Measurements from ENCODE around the gene PAX5.
"Not testable (repeated sequence)": the region's sequence is repeated elsewhere in the genome, so short reads cannot be mapped to it uniquely, and the experiment has no call there.

Gene PAX5

DNA sequence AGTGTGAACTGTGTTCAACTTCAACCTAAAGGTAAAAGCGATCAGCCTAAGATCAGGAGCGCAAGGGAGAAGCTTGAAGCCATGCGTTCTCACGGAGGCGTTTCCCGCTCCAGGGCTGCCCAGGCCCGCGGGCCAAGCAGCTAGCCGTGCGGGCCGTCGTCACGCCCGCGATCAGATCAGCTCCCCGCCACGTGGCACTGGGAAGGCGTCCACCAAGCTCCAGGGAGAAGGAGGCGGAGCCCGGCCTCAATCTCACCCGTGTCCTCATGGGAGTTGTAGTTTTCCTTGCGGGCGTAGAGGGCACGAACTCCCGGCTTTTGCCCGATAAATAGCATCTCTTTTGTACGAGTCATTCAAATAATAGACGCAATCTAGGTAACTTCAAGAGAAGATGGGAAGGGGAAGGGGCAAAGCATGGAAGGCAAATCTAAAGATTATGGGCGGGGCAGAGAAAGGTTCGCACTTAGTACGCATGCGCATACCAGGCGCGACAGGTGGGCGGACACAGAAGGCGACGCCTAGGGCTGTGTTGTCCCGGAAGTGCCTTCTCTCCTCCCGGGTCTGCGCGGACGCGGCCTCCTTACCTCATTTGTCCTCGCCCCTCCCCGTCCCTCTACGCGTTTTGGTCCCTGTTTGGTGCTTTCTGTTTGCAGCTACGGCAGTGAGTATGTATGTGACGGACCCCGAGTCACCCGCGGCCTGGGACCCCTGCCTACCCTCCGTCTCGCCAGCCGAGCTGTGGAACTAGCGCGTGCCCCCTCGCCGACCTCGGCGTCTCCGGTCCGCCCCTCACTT, 45.5 kb upstream of the PAX5 start:
- peak overlapping the region; percentile 99 for H3K4me3 ChIP-seq (ENCODE audit: low read length)
- H3K4me2 ChIP-seq (ENCODE audit: low read depth, low read length), result peak overlapping the region; percentile 67
- H3K36me3 ChIP-seq (replicated peaks; ENCODE audit: insufficient read depth, low read length), result no peaks in the 10 kb centered on the region
- H3K9me3 ChIP-seq (replicated peaks; ENCODE audit: insufficient read depth, low read length), result no peaks in the 10 kb centered on the region
- no peaks in the 10 kb centered on the region for H3K9me2 ChIP-seq (replicated peaks; ENCODE audit: insufficient read depth, low read length)
- no peaks in the 10 kb centered on the region for H3K27me3 ChIP-seq (replicated peaks; ENCODE audit: insufficient read depth, low read length)
- H4K20me1 ChIP-seq (ENCODE audit: insufficient read depth, low read length), result no peaks in the 10 kb centered on the region
- TF ChIP-seq EZH2phosphoT487 (IDR thresholded peaks at IDR 0.05; ENCODE audit: low read length) (no peak), EZH2 (optimal IDR thresholded peaks at IDR 0.05; ENCODE audit: low read depth, low read length) (no peak)
- TF ChIP-seq, protein P1, sequence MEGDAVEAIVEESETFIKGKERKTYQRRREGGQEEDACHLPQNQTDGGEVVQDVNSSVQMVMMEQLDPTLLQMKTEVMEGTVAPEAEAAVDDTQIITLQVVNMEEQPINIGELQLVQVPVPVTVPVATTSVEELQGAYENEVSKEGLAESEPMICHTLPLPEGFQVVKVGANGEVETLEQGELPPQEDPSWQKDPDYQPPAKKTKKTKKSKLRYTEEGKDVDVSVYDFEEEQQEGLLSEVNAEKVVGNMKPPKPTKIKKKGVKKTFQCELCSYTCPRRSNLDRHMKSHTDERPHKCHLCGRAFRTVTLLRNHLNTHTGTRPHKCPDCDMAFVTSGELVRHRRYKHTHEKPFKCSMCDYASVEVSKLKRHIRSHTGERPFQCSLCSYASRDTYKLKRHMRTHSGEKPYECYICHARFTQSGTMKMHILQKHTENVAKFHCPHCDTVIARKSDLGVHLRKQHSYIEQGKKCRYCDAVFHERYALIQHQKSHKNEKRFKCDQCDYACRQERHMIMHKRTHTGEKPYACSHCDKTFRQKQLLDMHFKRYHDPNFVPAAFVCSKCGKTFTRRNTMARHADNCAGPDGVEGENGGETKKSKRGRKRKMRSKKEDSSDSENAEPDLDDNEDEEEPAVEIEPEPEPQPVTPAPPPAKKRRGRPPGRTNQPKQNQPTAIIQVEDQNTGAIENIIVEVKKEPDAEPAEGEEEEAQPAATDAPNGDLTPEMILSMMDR (IDR thresholded peaks at IDR 0.05; ENCODE audit: low read length), result no peak
- H3K27ac ChIP-seq (ENCODE audit: low read length), result peak overlapping the region; percentile 43; the same call in 1 of the 2 replicates
- peak overlapping the region; percentile 89 for H3K9ac ChIP-seq (ENCODE audit: low read length)
- peaks cover 9% of the 10 kb centered on the region; the same call in 1 of the 2 replicates for H3K4me1 ChIP-seq (ENCODE audit: low read length)
- peaks cover 37% of the 10 kb centered on the region for H3K79me2 ChIP-seq (ENCODE audit: low read length)
- H3F3A ChIP-seq (ENCODE audit: insufficient read depth, low read length), result no peaks in the 10 kb centered on the region
- peak; percentile 94 for DNase-seq
- peak overlapping the region; percentile 99 for H2AFZ ChIP-seq (ENCODE audit: low read length)

DNA sequence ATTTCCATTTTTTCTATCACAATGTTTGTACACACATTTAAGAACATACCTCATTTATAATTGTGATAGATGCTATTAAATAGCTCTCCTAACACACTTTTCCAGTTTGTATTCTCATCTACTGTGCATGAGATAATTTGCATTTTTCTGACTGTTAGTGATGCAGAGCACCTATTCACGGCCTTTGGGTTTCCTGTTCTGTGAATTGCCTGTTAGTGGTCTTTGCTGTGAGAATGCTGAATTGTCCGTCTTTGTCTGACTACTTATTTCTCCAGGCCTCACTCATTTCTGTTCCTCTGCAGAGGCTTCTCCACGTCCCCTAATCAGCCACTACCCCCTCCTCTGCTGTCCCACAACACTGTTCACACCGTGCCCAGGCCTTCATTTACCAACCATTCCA, 40.7 kb upstream of the PAX5 start:
- not testable (repeated sequence) for H3F3A ChIP-seq (ENCODE audit: insufficient read depth, low read length); H3K9me2 ChIP-seq (replicated peaks; ENCODE audit: insufficient read depth, low read length); H3K27ac ChIP-seq (ENCODE audit: low read length); H3K9ac ChIP-seq (ENCODE audit: low read length); DNase-seq; H3K27me3 ChIP-seq (replicated peaks; ENCODE audit: insufficient read depth, low read length); H3K9me3 ChIP-seq (replicated peaks; ENCODE audit: insufficient read depth, low read length); H3K79me2 ChIP-seq (ENCODE audit: low read length); H3K4me3 ChIP-seq (ENCODE audit: low read length); H3K4me1 ChIP-seq (ENCODE audit: low read length); H3K4me2 ChIP-seq (ENCODE audit: low read depth, low read length); H4K20me1 ChIP-seq (ENCODE audit: insufficient read depth, low read length); H2AFZ ChIP-seq (ENCODE audit: low read length); H3K36me3 ChIP-seq (replicated peaks; ENCODE audit: insufficient read depth, low read length)

DNA sequence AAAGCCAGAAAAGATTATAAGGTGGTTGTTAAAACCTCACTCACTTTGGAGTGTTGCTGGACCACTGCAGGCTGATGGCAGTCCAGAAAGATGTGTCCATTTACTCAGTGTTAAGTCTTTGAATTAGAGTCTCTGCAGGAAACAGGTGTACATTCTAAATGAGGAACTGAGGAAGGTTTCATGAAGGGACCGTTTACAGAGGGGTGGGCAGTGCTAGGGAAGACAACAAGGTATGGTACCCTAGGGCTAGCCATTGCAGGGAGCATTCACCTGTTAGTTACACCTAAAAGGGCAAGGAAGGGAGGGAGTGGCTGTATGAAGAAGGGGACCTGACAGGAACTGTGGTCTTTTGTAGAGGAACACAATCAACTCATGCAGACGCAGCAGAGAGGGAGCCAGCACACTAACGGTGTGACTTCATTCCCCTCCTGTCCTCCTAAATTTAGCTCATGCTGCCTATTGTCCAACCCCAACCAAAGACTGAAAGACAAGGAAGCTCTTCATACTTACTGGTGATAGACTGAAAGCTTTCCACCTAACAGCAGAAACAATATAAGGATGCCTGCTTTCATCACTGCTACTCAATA, 32.2 kb upstream of the PAX5 start:
- Histone ChIP-seq H3K9me2 (replicated peaks; ENCODE audit: insufficient read depth, low read length) (no peaks in the 10 kb centered on the region), H3K4me1 (ENCODE audit: low read length) (0 out of 2 replicates have a peak, but pooled peaks cover 10% of the 10 kb centered on the region), H3K27ac (ENCODE audit: low read length) (no peak overlapping the region), H3K4me2 (ENCODE audit: low read depth, low read length) (peak overlapping the region; percentile 22; the same call in 1 of the 2 replicates), H4K20me1 (ENCODE audit: insufficient read depth, low read length) (no peaks in the 10 kb centered on the region), H2AFZ (ENCODE audit: low read length) (no peak overlapping the region), H3K9me3 (replicated peaks; ENCODE audit: insufficient read depth, low read length) (no peaks in the 10 kb centered on the region), H3K27me3 (replicated peaks; ENCODE audit: insufficient read depth, low read length) (no peaks in the 10 kb centered on the region), H3F3A (ENCODE audit: insufficient read depth, low read length) (no peaks in the 10 kb centered on the region), H3K9ac (ENCODE audit: low read length) (no peak overlapping the region), H3K79me2 (ENCODE audit: low read length) (no peaks in the 10 kb centered on the region), H3K36me3 (replicated peaks; ENCODE audit: insufficient read depth, low read length) (no peaks in the 10 kb centered on the region), H3K4me3 (ENCODE audit: low read length) (no peak overlapping the region)
- no peak for DNase-seq
- TF ChIP-seq EZH2phosphoT487 (IDR thresholded peaks at IDR 0.05; ENCODE audit: low read length) (no peak), EZH2 (optimal IDR thresholded peaks at IDR 0.05; ENCODE audit: low read depth, low read length) (no peak)
- TF ChIP-seq, protein P1 (IDR thresholded peaks at IDR 0.05; ENCODE audit: low read length), result no peak

DNA sequence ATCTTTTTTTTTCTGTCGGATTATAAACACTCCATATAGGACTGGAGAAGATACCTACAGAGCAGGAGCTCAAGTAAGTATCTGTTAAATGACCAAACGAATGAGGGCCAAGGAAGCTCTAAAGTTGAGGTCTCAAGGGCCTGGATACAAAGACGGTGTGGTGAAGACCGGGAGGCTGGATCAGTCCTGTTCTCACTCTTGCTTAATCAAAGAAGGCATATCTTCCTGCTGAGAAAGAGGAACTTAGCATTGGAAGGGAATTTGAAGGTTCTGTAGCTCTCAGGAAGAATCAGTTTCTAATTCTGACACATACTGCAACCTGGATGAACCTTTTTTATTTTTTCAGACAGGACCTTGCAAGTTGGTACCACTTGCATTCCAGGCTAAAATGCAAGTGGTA, 28.3 kb upstream of the PAX5 start:
- Histone ChIP-seq H3K4me3 (ENCODE audit: low read length) (no peak overlapping the region), H3K79me2 (ENCODE audit: low read length) (no peaks in the 10 kb centered on the region), H4K20me1 (ENCODE audit: insufficient read depth, low read length) (no peaks in the 10 kb centered on the region), H3K27ac (ENCODE audit: low read length) (no peak overlapping the region), H3F3A (ENCODE audit: insufficient read depth, low read length) (no peaks in the 10 kb centered on the region), H3K27me3 (replicated peaks; ENCODE audit: insufficient read depth, low read length) (no peaks in the 10 kb centered on the region), H3K9me2 (replicated peaks; ENCODE audit: insufficient read depth, low read length) (no peaks in the 10 kb centered on the region), H2AFZ (ENCODE audit: low read length) (no peak overlapping the region), H3K36me3 (replicated peaks; ENCODE audit: insufficient read depth, low read length) (no peaks in the 10 kb centered on the region), H3K4me1 (ENCODE audit: low read length) (0 out of 2 replicates have a peak, but pooled peaks cover 10% of the 10 kb centered on the region), H3K4me2 (ENCODE audit: low read depth, low read length) (no peak overlapping the region), H3K9me3 (replicated peaks; ENCODE audit: insufficient read depth, low read length) (no peaks in the 10 kb centered on the region), H3K9ac (ENCODE audit: low read length) (no peak overlapping the region)
- no peak for DNase-seq
- TF ChIP-seq EZH2 (optimal IDR thresholded peaks at IDR 0.05; ENCODE audit: low read depth, low read length) (no peak), EZH2phosphoT487 (IDR thresholded peaks at IDR 0.05; ENCODE audit: low read length) (no peak)
- TF ChIP-seq, protein P1 (IDR thresholded peaks at IDR 0.05; ENCODE audit: low read length), result no peak
